ENCODE results near the gene NMNAT2. TPM values are rescaled to one million over a fixed set of nuclear protein-coding genes. Genes with fewer than 3 reads are reported as not detected.

Gene NMNAT2
- 0.45 and 0.47 TPM in 2 replicates for total RNA-seq

DNA sequence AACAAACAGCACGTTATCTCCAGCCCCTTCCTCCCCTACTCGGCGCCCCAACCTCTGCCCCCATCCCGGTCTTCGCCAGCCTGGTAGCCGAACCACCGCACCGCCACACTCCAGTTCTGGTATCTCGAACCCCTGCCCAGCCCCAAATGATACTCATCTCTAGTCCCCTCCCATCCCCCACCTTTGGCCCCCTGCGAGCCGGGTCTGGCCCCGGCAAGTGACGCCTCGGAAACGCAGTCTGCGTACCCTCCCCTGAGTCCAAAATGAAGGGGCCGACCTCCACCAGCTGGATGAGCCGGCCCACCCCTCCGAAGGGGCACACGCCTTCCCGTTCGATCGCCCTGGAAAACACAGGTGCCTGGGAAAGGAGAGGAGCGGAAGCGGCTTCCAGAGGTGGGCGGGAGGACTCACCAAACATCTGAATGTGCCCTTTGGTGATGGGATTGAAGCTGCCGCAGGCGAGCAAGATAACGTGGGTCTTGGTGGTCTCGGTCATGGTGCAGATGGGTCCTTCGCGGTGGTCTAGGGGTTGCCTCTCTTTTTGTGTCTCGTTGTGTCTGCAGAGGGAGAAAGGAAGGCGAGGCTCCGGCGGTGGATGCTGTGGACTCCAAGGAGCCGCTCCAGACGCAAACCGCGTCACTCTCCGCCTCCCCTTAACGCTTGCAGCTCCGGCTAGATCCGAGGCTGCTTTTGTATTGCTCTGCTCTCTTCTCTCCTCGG, at the start of gene NMNAT2:
NMNAT2 (minus strand) TSS at position 609 of the 720 bp plus-strand sequence; CDS start at position 496, 113 bp downstream.

Other genes with a start within 250 kb of the NMNAT2 start
- 0.47 and 0.99 TPM in 2 replicates for gene LAMC2, start 232.1 kb downstream of the NMNAT2 start, total RNA-seq
- 18.6 and 27.6 TPM in 2 replicates for gene SMG7, start 54.1 kb upstream of the NMNAT2 start, total RNA-seq
- gene NCF2, start 172.1 kb upstream of the NMNAT2 start, total RNA-seq = 0.09 TPM in 1 of 2 replicates, not detected in the other
- gene ARPC5, start 217.4 kb upstream of the NMNAT2 start, total RNA-seq = 370 and 417 TPM in 2 replicates
- gene APOBEC4, start 234.9 kb upstream of the NMNAT2 start, total RNA-seq = not detected in 2 replicates

Data from endothelial cell of coronary artery (primary cell).